GM13976 (cell line): ENCODE results near the gene PLEKHA1.

ENCODE experiments used
- DNase-seq: peaks from one replicate; pipeline ENCODE4 v3.0.0; 2012; ENCODE audit warnings: low spot score
- in situ Hi-C: fragments of 300-500 bp; cut with MboI; formaldehyde crosslinking; loops from one replicate; pipeline ENCODE4 v1.12.0; 2022; ENCODE audit warnings: low sequenced_read_pairs, mixed read lengths, inconsistent platforms; ENCODE audit not compliant: unreplicated experiment
- TF ChIP-seq, protein P1 (sequence below): IDR thresholded peaks from 2 replicates; pipeline ENCODE4 v1.5.1; 2012; ENCODE audit warnings: borderline replicate concordance, mild to moderate bottlenecking; ENCODE audit not compliant: insufficient read depth; ENCODE audit errors: extremely low read depth, missing control alignments, control extremely low read depth

The PLEKHA1 gene

DNA sequence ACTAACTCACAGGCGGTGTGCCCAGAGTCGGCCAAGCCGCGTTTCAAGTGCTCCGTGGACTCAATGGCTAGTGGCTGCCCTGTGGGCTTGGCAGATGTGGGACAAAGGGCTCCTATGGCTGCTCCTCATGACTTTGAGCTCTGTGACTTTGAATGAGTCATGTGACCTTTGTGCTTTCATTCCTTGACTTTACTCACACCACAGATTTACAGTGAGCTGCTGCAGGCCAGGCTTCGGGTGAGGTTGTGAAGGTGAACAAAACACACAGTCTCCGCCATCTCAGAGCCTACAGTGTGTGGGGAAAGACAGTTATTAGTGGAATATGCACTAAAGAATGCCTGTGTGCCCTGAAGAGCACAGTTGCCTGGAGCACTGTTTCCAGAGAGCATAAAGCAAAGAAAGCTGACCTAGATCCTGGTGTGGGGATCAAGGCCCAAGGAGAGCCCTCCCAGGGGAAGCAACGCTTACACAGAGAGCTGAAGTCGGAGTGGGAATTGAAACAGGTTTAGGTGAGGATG lies 29.7 kb upstream of the PLEKHA1 start:
- TF ChIP-seq, protein P1, sequence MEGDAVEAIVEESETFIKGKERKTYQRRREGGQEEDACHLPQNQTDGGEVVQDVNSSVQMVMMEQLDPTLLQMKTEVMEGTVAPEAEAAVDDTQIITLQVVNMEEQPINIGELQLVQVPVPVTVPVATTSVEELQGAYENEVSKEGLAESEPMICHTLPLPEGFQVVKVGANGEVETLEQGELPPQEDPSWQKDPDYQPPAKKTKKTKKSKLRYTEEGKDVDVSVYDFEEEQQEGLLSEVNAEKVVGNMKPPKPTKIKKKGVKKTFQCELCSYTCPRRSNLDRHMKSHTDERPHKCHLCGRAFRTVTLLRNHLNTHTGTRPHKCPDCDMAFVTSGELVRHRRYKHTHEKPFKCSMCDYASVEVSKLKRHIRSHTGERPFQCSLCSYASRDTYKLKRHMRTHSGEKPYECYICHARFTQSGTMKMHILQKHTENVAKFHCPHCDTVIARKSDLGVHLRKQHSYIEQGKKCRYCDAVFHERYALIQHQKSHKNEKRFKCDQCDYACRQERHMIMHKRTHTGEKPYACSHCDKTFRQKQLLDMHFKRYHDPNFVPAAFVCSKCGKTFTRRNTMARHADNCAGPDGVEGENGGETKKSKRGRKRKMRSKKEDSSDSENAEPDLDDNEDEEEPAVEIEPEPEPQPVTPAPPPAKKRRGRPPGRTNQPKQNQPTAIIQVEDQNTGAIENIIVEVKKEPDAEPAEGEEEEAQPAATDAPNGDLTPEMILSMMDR: no peak
- no peak for DNase-seq
- in situ Hi-C loops: no loop called here

DNA sequence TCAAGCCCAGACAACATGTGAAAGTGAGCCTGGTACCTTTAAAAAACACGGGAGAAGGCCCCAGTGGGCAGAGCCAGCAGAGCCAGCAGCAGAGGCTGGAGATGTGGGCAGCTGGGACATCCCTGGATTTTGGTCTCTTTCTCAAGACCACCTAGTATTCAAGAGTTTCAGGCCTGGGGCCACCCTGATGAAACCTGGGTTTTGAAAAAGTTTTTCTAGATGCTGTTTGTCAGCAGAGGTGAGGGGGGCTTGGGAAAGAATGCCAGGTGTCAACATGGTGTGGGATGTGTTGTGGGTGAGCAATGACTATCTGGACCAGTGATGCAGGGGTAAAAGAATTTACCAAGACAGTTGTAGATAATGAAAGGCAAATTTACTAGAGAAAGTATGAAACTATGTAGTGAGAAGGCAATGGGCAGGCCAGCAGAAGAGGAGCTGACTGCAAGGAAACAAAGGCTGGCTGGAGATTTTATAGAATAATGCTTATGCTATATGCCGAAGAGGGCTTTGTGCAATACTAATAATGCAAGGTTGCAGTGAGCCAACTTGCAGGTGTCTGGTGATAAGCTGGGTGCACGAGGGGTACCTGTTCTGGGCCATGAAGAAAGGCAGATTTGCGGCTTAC lies 28.1 kb upstream of the PLEKHA1 start:
- DNase-seq: no peak
- TF ChIP-seq, protein P1: no peak
- in situ Hi-C loops: no loop called here

DNA sequence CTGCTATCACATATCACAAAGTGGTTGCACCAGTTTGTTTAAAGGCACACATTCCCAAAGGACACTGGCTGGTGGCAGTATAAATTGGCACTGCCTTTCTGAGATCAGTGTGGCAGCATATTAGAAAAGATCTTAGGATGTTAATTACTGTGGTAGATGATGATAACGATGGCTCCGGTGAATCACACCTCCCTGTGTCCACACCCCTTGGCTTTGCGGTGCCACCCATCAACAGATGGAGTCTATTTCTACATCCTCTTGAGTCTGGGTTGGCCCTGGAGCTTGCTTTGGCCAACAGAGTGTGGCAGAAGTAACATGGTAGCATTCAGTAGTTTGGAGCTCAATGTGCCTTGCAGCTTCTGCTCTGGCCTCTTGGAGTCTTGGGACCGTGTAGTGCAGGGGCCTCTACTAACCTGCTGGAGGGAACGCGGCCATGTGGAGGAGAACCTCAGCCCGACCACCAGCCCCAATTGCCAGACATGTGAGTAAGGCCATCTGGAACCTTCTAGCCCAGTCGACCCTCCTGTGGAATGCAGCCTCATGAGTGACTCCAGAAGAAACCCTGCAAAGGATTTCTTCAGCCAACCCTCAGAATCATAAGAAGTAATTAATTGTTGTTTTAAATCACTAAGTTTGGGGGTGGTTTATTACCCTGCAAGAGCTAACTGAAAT lies 27.2 kb upstream of the PLEKHA1 start:
- in situ Hi-C loops: no loop called here
- DNase-seq: no peak
- TF ChIP-seq, protein P1: no peak

DNA sequence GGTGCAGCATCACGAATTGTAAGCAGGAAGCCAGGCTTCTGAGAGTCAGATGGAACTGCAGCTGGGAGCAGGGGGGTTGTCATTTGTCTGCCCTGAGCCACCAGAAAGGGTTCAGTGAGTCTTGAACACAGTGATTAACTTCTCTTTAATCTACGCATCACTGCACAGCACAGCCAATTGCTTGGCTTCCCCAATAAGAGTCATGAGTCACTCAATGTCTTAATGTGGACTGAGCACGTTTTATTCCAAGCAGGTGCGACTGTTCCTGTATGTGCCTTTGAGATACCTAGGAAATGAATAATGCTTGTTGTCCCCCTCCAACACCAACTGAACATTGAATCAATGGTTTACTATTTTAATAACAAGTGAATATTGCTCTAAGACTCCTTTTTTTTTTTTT lies 26.0 kb upstream of the PLEKHA1 start:
- DNase-seq: no peak
- in situ Hi-C loops: no loop called here
- TF ChIP-seq, protein P1: no peak

DNA sequence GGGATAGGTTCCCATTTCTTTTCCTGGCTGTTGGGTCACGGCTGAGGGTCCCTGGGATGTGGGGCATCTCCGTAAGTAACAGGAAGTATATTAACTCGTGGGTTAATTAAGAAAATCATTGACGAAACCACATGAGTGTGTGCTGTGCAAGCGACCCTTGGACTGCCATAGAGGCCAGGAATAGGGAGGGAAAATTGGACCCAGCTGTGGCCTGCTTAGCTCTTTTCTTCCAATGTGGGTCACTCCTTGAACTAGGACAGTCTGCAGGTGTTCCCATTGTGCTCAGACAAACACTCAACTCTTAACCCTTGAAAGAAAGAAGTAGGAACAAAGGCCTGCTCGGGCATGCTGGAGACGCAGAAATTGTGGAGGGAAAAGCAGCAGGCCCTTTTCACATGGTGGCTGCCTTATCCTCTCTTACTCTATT lies 25.6 kb upstream of the PLEKHA1 start:
- no peak for DNase-seq
- TF ChIP-seq, protein P1: no peak
- in situ Hi-C loops: no loop called here

DNA sequence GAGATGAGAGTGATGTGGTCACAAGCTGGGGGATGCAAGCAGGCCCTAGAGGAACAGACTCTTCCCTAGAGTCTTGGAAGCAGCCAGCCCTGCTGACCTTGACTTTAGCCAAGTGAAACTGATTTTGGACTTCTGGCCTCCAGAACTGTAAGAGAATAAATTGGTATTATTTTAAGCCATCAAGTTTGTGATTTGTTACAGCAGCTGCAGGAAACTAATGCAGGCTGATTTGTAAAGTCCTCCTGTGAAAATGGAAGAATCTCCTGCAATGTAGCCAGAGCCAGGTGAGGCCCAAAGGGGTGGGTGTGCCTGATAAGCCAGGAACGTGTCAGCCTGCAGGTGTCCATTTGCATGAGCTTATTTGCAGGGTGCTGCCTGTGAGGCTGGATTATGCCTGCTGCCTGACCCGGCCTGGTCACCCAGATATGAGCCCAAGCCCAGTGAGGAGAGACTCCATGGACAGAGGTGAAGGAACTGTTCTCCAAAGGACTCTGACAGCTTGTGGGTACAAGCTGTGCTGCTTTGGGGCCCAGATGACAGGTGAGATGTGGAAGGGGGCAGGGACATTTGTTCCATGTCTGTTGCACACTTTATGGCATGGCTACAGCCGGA lies 24.6 kb upstream of the PLEKHA1 start:
- TF ChIP-seq, protein P1: no peak
- in situ Hi-C loops: no loop called here
- no peak for DNase-seq
